GM23338 (cell line): ENCODE data around the gene TPCN2. TPM values are rescaled to one million over a fixed set of nuclear protein-coding genes. Genes with fewer than 3 reads are reported as not detected.

Experiments used
- ATAC-seq: fragments of 200-7000 bp; cut with Tn5 transposase; 3 replicates; pipeline ENCODE4 v1.9.1; 2020
- DNase-seq: peaks from one replicate; pipeline ENCODE4 v3.0.0-alpha.2; 2015; ENCODE audit warnings: low spot score
- H2AFZ ChIP-seq: fragments of 200-600 bp; sonication (generic); 2 replicates; pipeline ENCODE4 v1.8.0; 2016; ENCODE audit warnings: antibody characterized with exemption, mild to moderate bottlenecking, moderate library complexity
- H3F3A ChIP-seq: fragments of 200-600 bp; sonication (generic); replicated peaks from 2 replicates; pipeline ENCODE4 v1.8.0; 2017; ENCODE audit warnings: antibody characterized with exemption, mixed run types, low read depth
- H3K27ac ChIP-seq: fragments of 200-600 bp; sonication (generic); 2 replicates; pipeline ENCODE4 v1.6.1; 2016; ENCODE audit warnings: low read depth
- H3K27me3 ChIP-seq: fragments of 200-600 bp; sonication (generic); 2 replicates; pipeline ENCODE4 v1.8.0; 2016; ENCODE audit warnings: mild to moderate bottlenecking, mixed run types, moderate library complexity; ENCODE audit not compliant: insufficient read depth
- H3K36me3 ChIP-seq: fragments of 200-600 bp; sonication (generic); 2 replicates; pipeline ENCODE4 v1.8.0; 2016; ENCODE audit warnings: mild to moderate bottlenecking; ENCODE audit not compliant: insufficient read depth
- H3K4me1 ChIP-seq: fragments of 200-600 bp; sonication (generic); 2 replicates; pipeline ENCODE4 v1.8.0; 2016; ENCODE audit warnings: mild to moderate bottlenecking, moderate library complexity; ENCODE audit not compliant: insufficient read depth
- H3K4me2 ChIP-seq: fragments of 200-600 bp; sonication (generic); 2 replicates; pipeline ENCODE4 v1.7.1; 2017; ENCODE audit warnings: mixed run types
- H3K4me3 ChIP-seq: fragments of 200-600 bp; sonication (generic); 2 replicates; pipeline ENCODE4 v1.6.1; 2016; ENCODE audit warnings: mixed run types
- H3K79me2 ChIP-seq: fragments of 200-600 bp; sonication (generic); replicated peaks from 2 replicates; pipeline ENCODE4 v1.8.0; 2017; ENCODE audit warnings: mild to moderate bottlenecking; ENCODE audit not compliant: insufficient read depth
- H3K9me2 ChIP-seq: fragments of 200-600 bp; sonication (generic); 2 replicates; pipeline ENCODE4 v1.8.0; 2017; ENCODE audit not compliant: insufficient read depth
- H4K20me1 ChIP-seq: fragments of 200-600 bp; sonication (generic); replicated peaks from 2 replicates; pipeline ENCODE4 v1.8.0; 2017; ENCODE audit warnings: mild to moderate bottlenecking; ENCODE audit not compliant: insufficient read depth
- H3K27ac Mint-ChIP-seq: 2 replicates; pipeline ENCODE4 v1.8.0; 2020; ENCODE audit warnings: inconsistent platforms, mild to moderate bottlenecking, moderate library complexity, mixed read lengths
- H3K27me3 Mint-ChIP-seq: 3 replicates; pipeline ENCODE4 v1.8.0; 2022; ENCODE audit warnings: low read depth, mild to moderate bottlenecking, moderate library complexity, mixed read lengths, inconsistent platforms; ENCODE audit not compliant: insufficient read depth, poor library complexity
- H3K36me3 Mint-ChIP-seq: 3 replicates; pipeline ENCODE4 v1.8.0; 2021; ENCODE audit warnings: low read depth, mild to moderate bottlenecking, inconsistent platforms, moderate library complexity, mixed read lengths
- H3K4me1 Mint-ChIP-seq: 3 replicates; pipeline ENCODE4 v1.8.0; 2020; ENCODE audit warnings: mild to moderate bottlenecking, inconsistent platforms, mixed read lengths
- H3K4me3 Mint-ChIP-seq: 3 replicates; pipeline ENCODE4 v1.8.0; 2021; ENCODE audit warnings: moderate library complexity, mild to moderate bottlenecking, inconsistent platforms, mixed read lengths
- H3K9me3 Mint-ChIP-seq: 3 replicates; pipeline ENCODE4 v1.8.0; 2020; ENCODE audit warnings: moderate library complexity, mild to moderate bottlenecking, inconsistent platforms, mixed read lengths
- CREB1 ChIP-seq: fragments of 250-450 bp; sonication (Bioruptor Pico); IDR thresholded peaks from 2 replicates; pipeline ENCODE4 v1.5.0; 2020; ENCODE audit warnings: low read depth, mild to moderate bottlenecking, moderate library complexity
- CTCF ChIP-seq, 2 experiments: fragments of 200-600 bp in 1 of 2; sonication (generic) in 1 of 2; conservative IDR thresholded peaks; 2 replicates each; pipeline versions ENCODE4 v1.5.1 to v1.6.1; 2016 to 2017; ENCODE audit warnings: antibody characterized with exemption in 2 of 2, low read depth in 2 of 2, mild to moderate bottlenecking in 2 of 2, moderate library complexity in 1 of 2
- EZH2 ChIP-seq: fragments of 200-600 bp; sonication (generic); IDR thresholded peaks from one replicate; pipeline ENCODE4 v1.8.0; 2017; ENCODE audit warnings: antibody characterized with exemption, mild to moderate bottlenecking, low read depth; ENCODE audit not compliant: unreplicated experiment
- EZH2phosphoT487 ChIP-seq: fragments of 200-600 bp; sonication (generic); IDR thresholded peaks from one replicate; pipeline ENCODE4 v1.8.1; 2018; ENCODE audit warnings: antibody characterized with exemption; ENCODE audit not compliant: unreplicated experiment
- JUNB ChIP-seq: IDR thresholded peaks from one replicate; pipeline ENCODE4 v1.6.1; 2016; ENCODE audit warnings: antibody characterized with exemption; ENCODE audit not compliant: unreplicated experiment
- NANOG ChIP-seq: IDR thresholded peaks from 2 replicates; pipeline ENCODE4 v1.6.1; 2016; ENCODE audit warnings: antibody characterized with exemption, borderline replicate concordance
- POLR2AphosphoS5 ChIP-seq: IDR thresholded peaks from 2 replicates; pipeline ENCODE4 v1.6.1; 2016; ENCODE audit warnings: antibody characterized with exemption, low read depth
- REST ChIP-seq: IDR thresholded peaks from one replicate; pipeline ENCODE4 v1.6.1; 2018; ENCODE audit warnings: antibody characterized with exemption; ENCODE audit not compliant: unreplicated experiment
- STAT1 ChIP-seq: IDR thresholded peaks from one replicate; pipeline ENCODE4 v1.6.1; 2016; ENCODE audit warnings: antibody characterized with exemption; ENCODE audit not compliant: unreplicated experiment
- ZNF114 ChIP-seq: fragments of 250-450 bp; sonication (Bioruptor Pico); IDR thresholded peaks from 2 replicates; pipeline ENCODE4 v1.5.0; 2020; ENCODE audit warnings: mild to moderate bottlenecking, moderate library complexity
- ZNF331 ChIP-seq: fragments of 250-450 bp; sonication (Bioruptor Pico); IDR thresholded peaks from 2 replicates; pipeline ENCODE4 v1.5.0; 2020; ENCODE audit warnings: low read depth, mild to moderate bottlenecking, moderate library complexity
- ZNF462 ChIP-seq: fragments of 250-450 bp; sonication (Bioruptor Pico); IDR thresholded peaks from 2 replicates; pipeline ENCODE4 v1.5.0; 2020; ENCODE audit warnings: mild to moderate bottlenecking, moderate library complexity
- polyA plus RNA-seq: library from polyadenylated mRNA; unstranded; fragments of >200 nt; fragmentation: Nextera tagmentation; extraction: Ambion mirVana; gene quantifications from 2 replicates; pipeline ENCODE4 v1.2.1, GENCODE V29; 2016
- total RNA-seq: library from RNA; depleted of rRNA; stranded (reverse); fragments of >200 nt; shearing (Covaris generic); gene quantifications from 2 replicates; pipeline ENCODE4 v1.2.3, GENCODE V29; 2014

TPCN2 gene
- total and polyA plus RNA-seq, 2 experiments from 2014 or later, result 5.8 to 14.7 TPM

GRCh38 chr11:69113226-69113625, 64.5 kb downstream of the TPCN2 start (continued):
- TF ChIP-seq REST (no peak), CREB1 (CRISPR knock-in tag) (no peak), JUNB (no peak), ZNF114 (no peak), STAT1 (no peak)

GRCh38 chr11:69113646-69114340, 65.1 kb downstream of the TPCN2 start:
- Mint-ChIP-seq H3K36me3 (no peaks in the 10 kb centered on the region; the same call in 2 of the 3 replicates), H3K4me1 (no peaks in the 10 kb centered on the region), H3K27me3 (peaks cover 11% of the 10 kb centered on the region), H3K27ac (no peak overlapping the region), H3K9me3 (peaks cover 20% of the 10 kb centered on the region), H3K4me3 (no peak overlapping the region)
- no peak overlapping the region for H3K4me2 ChIP-seq
- ATAC-seq (no peak), DNase-seq (no peak)
- H3K4me1 ChIP-seq, result no peaks in the 10 kb centered on the region
- no peak overlapping the region for H3K4me3 ChIP-seq
- no peak overlapping the region for H3K27ac ChIP-seq
- no peak overlapping the region for H2AFZ ChIP-seq
- H3K9me2 ChIP-seq, result no peaks in the 10 kb centered on the region
- no peaks in the 10 kb centered on the region for H4K20me1 ChIP-seq
- no peaks in the 10 kb centered on the region for H3K36me3 ChIP-seq
- no peaks in the 10 kb centered on the region for H3K27me3 ChIP-seq
- H3K79me2 ChIP-seq, result no peaks in the 10 kb centered on the region
- H3F3A ChIP-seq, result no peaks in the 10 kb centered on the region
- TF ChIP-seq NANOG (no peak), EZH2phosphoT487 (no peak), ZNF462 (CRISPR knock-in tag) (no peak), CREB1 (CRISPR knock-in tag) (no peak), CTCF (conservative IDR thresholded peaks at IDR 0.05; ENCODE audit: low read depth in 2 of 2) (no peak), ZNF331 (CRISPR knock-in tag) (no peak), JUNB (no peak), EZH2 (no peak), STAT1 (no peak), POLR2AphosphoS5 (no peak), ZNF114 (no peak)
